NB4 (cell line): ENCODE results near the gene GALNT15.

ENCODE experiments used
- DNase-seq: peaks from one replicate; pipeline ENCODE4 v3.0.0; 2010; ENCODE audit warnings: low read depth
- H3K4me3 ChIP-seq: one replicate; pipeline ENCODE4 v1.5.1; 2011; ENCODE audit warnings: mild to moderate bottlenecking, low read depth, low read length, moderate library complexity
- MYC ChIP-seq: IDR thresholded peaks from 2 replicates; pipeline ENCODE4 v1.6.1; 2011; ENCODE audit warnings: low read depth, low read length
- POLR2A ChIP-seq: IDR thresholded peaks from 2 replicates; pipeline ENCODE4 v1.6.1; 2011; ENCODE audit warnings: mild to moderate bottlenecking; ENCODE audit not compliant: insufficient read length; ENCODE audit errors: extremely low read depth
- TF ChIP-seq, protein P1 (sequence below): IDR thresholded peaks from one replicate; pipeline ENCODE4 v1.5.1; 2012; ENCODE audit warnings: low read depth, low read length
- TF ChIP-seq, protein P2 (sequence below): IDR thresholded peaks from 2 replicates; pipeline ENCODE4 v1.6.1; 2011; ENCODE audit warnings: low read depth, low read length

The GALNT15 gene

DNA sequence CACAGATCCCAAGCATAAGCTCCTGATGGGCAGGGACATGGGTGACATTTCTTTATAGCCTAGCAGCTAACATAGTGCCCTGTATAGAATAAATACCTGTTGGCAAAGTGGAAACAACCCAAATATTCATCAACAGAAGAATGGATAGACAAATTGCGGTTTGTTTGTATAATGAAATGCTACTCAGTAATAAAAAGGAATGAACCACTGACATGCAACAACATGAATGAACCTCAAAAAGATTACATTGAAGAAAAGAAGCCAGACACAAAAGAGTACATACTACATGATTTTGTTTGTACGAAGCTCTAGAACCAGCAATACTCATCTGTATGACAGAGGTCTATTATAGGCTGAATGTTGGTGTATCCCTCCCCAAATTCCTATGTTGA lies 33.6 kb upstream of the GALNT15 start:
- H3K4me3 ChIP-seq: no peak overlapping the region
- TF ChIP-seq, protein P1, sequence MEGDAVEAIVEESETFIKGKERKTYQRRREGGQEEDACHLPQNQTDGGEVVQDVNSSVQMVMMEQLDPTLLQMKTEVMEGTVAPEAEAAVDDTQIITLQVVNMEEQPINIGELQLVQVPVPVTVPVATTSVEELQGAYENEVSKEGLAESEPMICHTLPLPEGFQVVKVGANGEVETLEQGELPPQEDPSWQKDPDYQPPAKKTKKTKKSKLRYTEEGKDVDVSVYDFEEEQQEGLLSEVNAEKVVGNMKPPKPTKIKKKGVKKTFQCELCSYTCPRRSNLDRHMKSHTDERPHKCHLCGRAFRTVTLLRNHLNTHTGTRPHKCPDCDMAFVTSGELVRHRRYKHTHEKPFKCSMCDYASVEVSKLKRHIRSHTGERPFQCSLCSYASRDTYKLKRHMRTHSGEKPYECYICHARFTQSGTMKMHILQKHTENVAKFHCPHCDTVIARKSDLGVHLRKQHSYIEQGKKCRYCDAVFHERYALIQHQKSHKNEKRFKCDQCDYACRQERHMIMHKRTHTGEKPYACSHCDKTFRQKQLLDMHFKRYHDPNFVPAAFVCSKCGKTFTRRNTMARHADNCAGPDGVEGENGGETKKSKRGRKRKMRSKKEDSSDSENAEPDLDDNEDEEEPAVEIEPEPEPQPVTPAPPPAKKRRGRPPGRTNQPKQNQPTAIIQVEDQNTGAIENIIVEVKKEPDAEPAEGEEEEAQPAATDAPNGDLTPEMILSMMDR: no peak
- no peak for TF ChIP-seq POLR2A
- TF ChIP-seq, protein P2, sequence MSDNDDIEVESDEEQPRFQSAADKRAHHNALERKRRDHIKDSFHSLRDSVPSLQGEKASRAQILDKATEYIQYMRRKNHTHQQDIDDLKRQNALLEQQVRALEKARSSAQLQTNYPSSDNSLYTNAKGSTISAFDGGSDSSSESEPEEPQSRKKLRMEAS: no peak
- TF ChIP-seq MYC: no peak
- no peak for DNase-seq

DNA sequence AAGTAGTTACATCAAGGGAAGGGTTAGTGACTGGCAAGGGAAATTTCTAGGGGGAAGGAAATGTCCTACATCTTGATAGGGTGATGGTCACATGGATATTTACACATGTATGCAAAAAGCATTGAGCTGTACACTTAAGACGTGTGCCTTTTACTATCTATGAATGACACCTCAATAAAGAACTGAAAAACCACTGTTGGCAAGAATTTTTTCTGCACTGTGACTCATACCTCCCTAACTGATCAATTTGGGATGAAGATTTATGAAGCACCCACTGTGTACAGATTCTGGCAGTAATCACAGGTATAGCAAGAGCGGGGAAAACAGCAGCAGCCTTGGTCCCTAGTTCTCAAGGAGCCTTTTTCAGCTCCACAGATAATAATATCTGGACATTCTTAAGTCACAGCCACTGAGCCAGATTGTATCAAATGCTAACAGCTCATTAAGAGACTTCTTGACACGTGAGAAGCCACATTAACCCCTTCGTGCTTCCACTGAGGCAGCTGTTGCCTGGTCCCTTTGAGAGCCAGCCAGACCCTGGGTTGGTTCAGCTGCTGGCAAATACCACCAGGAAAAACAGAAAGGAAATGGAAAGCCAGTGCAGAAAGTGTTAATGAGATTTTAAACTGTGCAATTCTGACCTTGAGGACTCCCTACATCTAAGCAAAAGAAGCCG lies 32.0 kb upstream of the GALNT15 start:
- H3K4me3 ChIP-seq: no peak overlapping the region
- TF ChIP-seq, protein P1: no peak
- TF ChIP-seq, protein P2: no peak
- TF ChIP-seq POLR2A: no peak
- TF ChIP-seq MYC: no peak
- no peak for DNase-seq

DNA sequence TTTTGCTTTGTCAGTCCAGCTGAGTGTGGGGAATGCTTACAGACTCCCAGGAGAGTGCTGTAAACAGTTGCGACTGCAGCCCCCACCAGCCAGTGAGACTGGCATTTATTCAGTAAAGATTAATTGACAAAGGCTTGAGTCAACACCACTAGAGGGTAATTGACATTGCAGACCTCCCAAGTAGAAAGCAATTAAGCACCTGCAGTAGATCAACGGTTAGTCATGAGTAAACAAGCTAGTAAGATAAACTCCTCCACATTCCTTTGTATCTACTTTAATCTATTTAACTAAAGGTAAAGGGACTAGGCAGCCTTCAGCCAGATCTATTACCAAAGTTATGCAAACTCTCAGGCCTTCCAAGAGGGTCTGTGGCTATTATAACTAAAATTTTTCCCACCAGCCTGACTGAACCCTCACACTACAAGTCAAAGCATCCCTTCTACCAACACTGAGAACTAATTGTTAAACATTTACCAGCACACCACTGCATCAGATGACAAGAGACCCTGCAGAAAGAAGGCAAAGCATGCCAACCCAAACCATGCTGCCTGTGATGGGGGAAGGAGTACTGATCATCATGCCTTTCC lies 30.5 kb upstream of the GALNT15 start:
- H3K4me3 ChIP-seq: no peak overlapping the region
- DNase-seq: no peak
- TF ChIP-seq, protein P1: no peak
- TF ChIP-seq, protein P2: no peak
- TF ChIP-seq POLR2A: no peak
- TF ChIP-seq MYC: no peak

DNA sequence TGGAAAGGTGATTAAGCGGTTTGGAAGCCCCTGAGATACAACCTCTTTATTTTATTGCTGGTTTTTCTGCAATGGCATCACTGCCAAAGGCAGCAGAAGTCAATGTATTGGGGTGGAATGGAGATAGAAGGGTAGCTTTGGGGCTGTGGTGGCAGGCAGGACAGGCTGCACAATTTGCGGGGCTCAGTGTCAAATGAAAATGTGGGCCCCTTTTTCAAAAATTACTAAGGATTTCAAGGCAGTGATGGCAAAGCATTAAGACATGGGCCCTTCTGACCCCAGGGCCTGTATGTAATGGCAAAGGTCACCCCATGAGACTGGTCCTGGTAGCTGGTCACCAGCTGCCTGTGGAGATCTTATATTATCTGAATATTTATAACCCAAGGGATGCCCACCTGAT lies 29.3 kb upstream of the GALNT15 start:
- TF ChIP-seq MYC: no peak
- TF ChIP-seq, protein P1: no peak
- TF ChIP-seq POLR2A: no peak
- TF ChIP-seq, protein P2: no peak
- DNase-seq: no peak
- H3K4me3 ChIP-seq: no peak overlapping the region

DNA sequence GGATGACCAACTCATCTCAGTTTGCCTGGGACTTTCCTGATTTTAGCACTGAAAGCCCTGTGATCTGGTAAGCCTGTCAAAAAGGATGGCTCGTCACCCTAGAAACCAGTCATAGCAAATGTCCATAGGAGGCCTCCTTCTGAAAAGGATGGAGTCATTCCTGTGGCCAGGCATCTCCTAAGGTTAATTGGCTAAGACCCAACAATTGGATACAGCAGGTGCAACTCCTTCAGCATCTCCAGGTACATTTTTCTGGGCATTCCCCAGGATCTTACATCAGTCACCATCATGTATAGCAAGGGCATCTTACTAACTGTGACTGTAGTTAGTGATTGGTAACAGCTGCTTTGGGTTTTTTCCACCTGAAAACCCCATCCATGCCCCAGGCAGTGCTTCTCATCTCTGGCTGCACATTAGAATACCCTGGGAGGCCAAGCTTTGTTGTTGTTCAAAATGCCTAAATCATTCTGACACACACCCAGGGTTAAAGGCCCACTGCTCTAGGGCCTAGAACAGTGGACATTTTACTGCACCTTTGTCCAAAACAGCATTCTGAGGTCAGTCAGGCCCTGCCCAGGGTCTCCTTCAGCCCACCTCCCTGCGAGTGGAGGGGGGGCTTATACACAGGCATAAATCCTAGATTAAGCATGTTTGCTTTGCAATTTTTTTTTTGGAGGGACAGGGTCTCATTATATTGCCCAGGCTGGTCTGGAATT lies 28.3 kb upstream of the GALNT15 start:
- TF ChIP-seq POLR2A (no peak), MYC (no peak)
- TF ChIP-seq, protein P2: no peak
- TF ChIP-seq, protein P1: no peak
- no peak for DNase-seq
- no peak overlapping the region for H3K4me3 ChIP-seq
